GM21381 (cell line): ENCODE data around the gene KRT83.
"Not testable (repeated sequence)": the region's sequence is repeated elsewhere in the genome, so short reads cannot be mapped to it uniquely, and the experiment has no call there.

Experiments
- ATAC-seq: cut with Tn5 transposase; IDR thresholded peaks from one replicate; pipeline ENCODE4 v1.9.1; 2021; ENCODE audit warnings: mild to moderate bottlenecking, moderate library complexity; ENCODE audit not compliant: unreplicated experiment

KRT83 gene

GRCh38 chr12:52334185-52334584 is 13.0 kb upstream of the KRT83 start:
- ATAC-seq, result no peak

GRCh38 chr12:52333321-52333720 is 12.1 kb upstream of the KRT83 start:
- ATAC-seq, result no peak

GRCh38 chr12:52332381-52332780 is 11.2 kb upstream of the KRT83 start:
- ATAC-seq, result no peak

- ATAC-seq, result no peak
Observed at GRCh38 chr12:52331833-52332232, 10.6 kb upstream of the KRT83 start.

GRCh38 chr12:52331039-52331438 is 9.8 kb upstream of the KRT83 start:
- ATAC-seq, result no peak

- no peak for ATAC-seq
Observed at GRCh38 chr12:52327830-52328500, 6.8 kb upstream of the KRT83 start.

- peak; percentile 91 for ATAC-seq
Observed at GRCh38 chr12:52327052-52327829, 6.0 kb upstream of the KRT83 start.

- ATAC-seq, result no peak
Observed at GRCh38 chr12:52324153-52324444, 2.9 kb upstream of the KRT83 start.

GRCh38 chr12:52323416-52324152 is 2.4 kb upstream of the KRT83 start:
- no peak for ATAC-seq

GRCh38 chr12:52323001-52323400 is 1.8 kb upstream of the KRT83 start:
- no peak for ATAC-seq

GRCh38 chr12:52322069-52322468 is 871 bp upstream of the KRT83 start:
- ATAC-seq, result no peak

- no peak for ATAC-seq
Observed at GRCh38 chr12:52321418-52321817, 220 bp upstream of the KRT83 start.

GRCh38 chr12:52319097-52319496 is 2.1 kb downstream of the KRT83 start:
- ATAC-seq, result no peak

GRCh38 chr12:52318241-52318990 is 2.8 kb downstream of the KRT83 start:
- no peak for ATAC-seq

GRCh38 chr12:52317468-52318052 is 3.6 kb downstream of the KRT83 start:
- ATAC-seq, result no peak

GRCh38 chr12:52316701-52317100 is 4.5 kb downstream of the KRT83 start:
- ATAC-seq, result no peak

- no peak for ATAC-seq
Observed at GRCh38 chr12:52316290-52316689, 4.9 kb downstream of the KRT83 start.

GRCh38 chr12:52315721-52316120 is 5.5 kb downstream of the KRT83 start:
- ATAC-seq, result not testable (repeated sequence)

GRCh38 chr12:52314511-52314910 is 6.7 kb downstream of the KRT83 start:
- no peak for ATAC-seq

GRCh38 chr12:52313926-52314325 is 7.3 kb downstream of the KRT83 start:
- ATAC-seq, result no peak

GRCh38 chr12:52313461-52313860 is 7.7 kb downstream of the KRT83 start:
- ATAC-seq, result no peak
